ENCODE results near the gene RERE.

GRCh38 chr1:8716238-8716637 is 101.2 kb downstream of the RERE start:
- no peak for TF ChIP-seq USF2 (IDR thresholded peaks at IDR 0.05; ENCODE audit: borderline replicate concordance, low read depth, low read length)
- TF ChIP-seq CTCF (IDR thresholded peaks at IDR 0.05) = no peak
- TF ChIP-seq ELF1 (IDR thresholded peaks at IDR 0.05) = no peak
- TF ChIP-seq ZBTB33 (IDR thresholded peaks at IDR 0.05; ENCODE audit: borderline replicate concordance, low read depth) = no peak
- no peak for TF ChIP-seq EP300 (IDR thresholded peaks at IDR 0.05; ENCODE audit: borderline replicate concordance in 1 of 2, low read depth in 1 of 2, low read length in 1 of 2)

All from SK-N-SH (cell line).